ENCODE measurements around the gene CLTRN.

DNA sequence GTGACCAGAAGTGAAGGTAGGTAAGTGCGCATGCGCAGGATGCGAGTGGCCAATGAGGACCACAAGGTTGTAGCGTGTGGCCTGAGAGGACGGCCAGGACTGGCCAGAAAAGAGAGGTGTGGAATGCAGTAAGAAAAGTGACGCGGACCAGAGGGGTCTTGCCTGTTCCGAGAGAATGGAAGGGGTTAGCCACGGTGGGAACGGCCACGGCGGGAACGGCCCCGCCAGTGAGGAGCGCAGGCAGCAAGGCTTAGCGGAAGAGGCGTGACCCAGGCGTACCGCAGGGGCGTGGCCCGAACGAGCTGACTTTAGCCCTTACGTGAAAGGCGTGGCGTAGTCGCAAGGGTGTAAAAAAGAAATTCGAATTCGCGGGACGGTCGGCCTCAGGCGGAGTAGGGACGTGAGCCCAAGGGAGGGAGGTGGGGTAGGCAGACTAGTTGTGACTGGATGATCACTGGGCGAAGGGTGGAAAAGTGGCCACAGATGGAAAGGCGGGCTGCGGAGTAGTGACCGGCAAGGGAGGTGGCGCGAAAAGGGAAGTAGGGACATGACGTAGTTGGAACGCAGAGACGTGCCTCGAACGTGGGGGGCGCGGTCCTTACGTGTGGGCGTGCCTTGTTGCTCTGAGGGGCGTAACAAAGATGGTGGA lies 10.4 kb upstream of the CLTRN start:
- TF ChIP-seq CTCF (IDR thresholded peaks at IDR 0.05; ENCODE audit: low read depth, low read length, poor library complexity, severe bottlenecking) (no peak), EZH2phosphoT487 (IDR thresholded peaks at IDR 0.05; ENCODE audit: borderline replicate concordance, low read length) (no peak)
